TTC549 (cell line): ENCODE measurements around the gene CNTN4.
"Not testable (repeated sequence)": the region's sequence is repeated elsewhere in the genome, so short reads cannot be mapped to it uniquely, and the experiment has no call there.

ENCODE experiments used
- FAIRE-seq: peaks from 2 replicates; lab custom pipeline; 2012; peaks lifted over from hg19 to GRCh38; lab: Jason Lieb, UNC

Gene CNTN4

GRCh38 chr3:2807514-2807913 is 708.8 kb downstream of the CNTN4 start:
- FAIRE-seq, result no peak

GRCh38 chr3:2810723-2811122 is 712.1 kb downstream of the CNTN4 start:
- no peak for FAIRE-seq

GRCh38 chr3:2819571-2819970 is 720.9 kb downstream of the CNTN4 start:
- FAIRE-seq, result no peak

GRCh38 chr3:2820982-2821381 is 722.3 kb downstream of the CNTN4 start:
- not testable (repeated sequence) for FAIRE-seq

- no peak for FAIRE-seq
Measured at GRCh38 chr3:2822611-2823010, 723.9 kb downstream of the CNTN4 start.

GRCh38 chr3:2823031-2823430 is 724.4 kb downstream of the CNTN4 start:
- no peak for FAIRE-seq

GRCh38 chr3:2823437-2824211 is 725.0 kb downstream of the CNTN4 start:
- no peak for FAIRE-seq

- no peak for FAIRE-seq
Measured at GRCh38 chr3:2826036-2826435, 727.4 kb downstream of the CNTN4 start.

GRCh38 chr3:2826453-2826852 is 727.8 kb downstream of the CNTN4 start:
- FAIRE-seq, result no peak

- FAIRE-seq, result no peak
Measured at GRCh38 chr3:2837239-2837638, 738.6 kb downstream of the CNTN4 start.

- FAIRE-seq, result no peak
Measured at GRCh38 chr3:2837910-2838309, 739.2 kb downstream of the CNTN4 start.

- no peak for FAIRE-seq
Measured at GRCh38 chr3:2838546-2839157, 740.0 kb downstream of the CNTN4 start.

- FAIRE-seq, result no peak
Measured at GRCh38 chr3:2839876-2840275, 741.2 kb downstream of the CNTN4 start.

- FAIRE-seq, result no peak
Measured at GRCh38 chr3:2847062-2847841, 748.6 kb downstream of the CNTN4 start.

- no peak for FAIRE-seq
Measured at GRCh38 chr3:2849092-2849491, 750.4 kb downstream of the CNTN4 start.

- no peak for FAIRE-seq
Measured at GRCh38 chr3:2850701-2851100, 752.0 kb downstream of the CNTN4 start.

- FAIRE-seq, result no peak
Measured at GRCh38 chr3:2851361-2851760, 752.7 kb downstream of the CNTN4 start.

- no peak for FAIRE-seq
Measured at GRCh38 chr3:2851835-2852234, 753.2 kb downstream of the CNTN4 start.

- FAIRE-seq, result no peak
Measured at GRCh38 chr3:2853651-2854050, 755.0 kb downstream of the CNTN4 start.

GRCh38 chr3:2856138-2857133 is 757.8 kb downstream of the CNTN4 start:
- no peak for FAIRE-seq

GRCh38 chr3:2860626-2861025 is 762.0 kb downstream of the CNTN4 start:
- FAIRE-seq, result no peak

GRCh38 chr3:2861120-2861519 is 762.5 kb downstream of the CNTN4 start:
- no peak for FAIRE-seq
